SU-DHL-6 (cell line): Measurements from ENCODE around the gene RAB17.

ENCODE experiments used
- H2AFZ ChIP-seq: fragments of 200-600 bp; sonication (generic); 2 replicates; pipeline ENCODE4 v1.6.1; 2014; ENCODE audit warnings: low read depth, mild to moderate bottlenecking, moderate library complexity, mixed read lengths, antibody characterized with exemption, low read length; ENCODE audit not compliant: severe bottlenecking
- H3F3A ChIP-seq: fragments of 200-600 bp; shearing (Covaris generic); 2 replicates; pipeline ENCODE4 v1.6.0; 2016; ENCODE audit warnings: antibody characterized with exemption, mild to moderate bottlenecking; ENCODE audit not compliant: insufficient read depth
- H3K27ac ChIP-seq: fragments of 200-600 bp; sonication (generic); 2 replicates; pipeline ENCODE4 v1.5.1; 2016; ENCODE audit warnings: low read depth, mild to moderate bottlenecking, low read length, moderate library complexity, mixed read lengths
- H3K27me3 ChIP-seq: fragments of 200-600 bp; sonication (generic), shearing (Covaris generic); 2 replicates; pipeline ENCODE4 v1.6.0; 2014; ENCODE audit warnings: mild to moderate bottlenecking, low read length
- H3K36me3 ChIP-seq: fragments of 200-600 bp; sonication (generic); 2 replicates; pipeline ENCODE4 v1.6.1; 2014; ENCODE audit warnings: mild to moderate bottlenecking, low read length, mixed read lengths
- H3K4me2 ChIP-seq: fragments of 300-600, 200-600 bp; shearing (Covaris generic), sonication (generic); 2 replicates; pipeline ENCODE4 v1.6.0; 2014; ENCODE audit warnings: low read length, low read depth, mild to moderate bottlenecking; ENCODE audit not compliant: poor library complexity, severe bottlenecking
- H3K4me3 ChIP-seq: fragments of 200-600 bp; sonication (generic); 2 replicates; pipeline ENCODE4 v1.5.1; 2014; ENCODE audit warnings: antibody characterized with exemption, low read length, mild to moderate bottlenecking, mixed read lengths; ENCODE audit not compliant: insufficient read depth, poor library complexity, severe bottlenecking
- H3K79me2 ChIP-seq: fragments of 200-600 bp; sonication (generic); 2 replicates; pipeline ENCODE4 v1.6.1; 2014; ENCODE audit warnings: mild to moderate bottlenecking, low read length, moderate library complexity; ENCODE audit not compliant: insufficient read depth
- H3K9ac ChIP-seq: fragments of 200-600 bp; sonication (generic); 2 replicates; pipeline ENCODE4 v1.7.0; 2014; ENCODE audit warnings: mild to moderate bottlenecking, low read length
- H3K9me2 ChIP-seq: fragments of 200-600 bp; sonication (generic); replicated peaks from 2 replicates; pipeline ENCODE4 v1.6.1; 2014; ENCODE audit warnings: low read length; ENCODE audit not compliant: insufficient read depth
- H3K9me3 ChIP-seq: fragments of 200-600 bp; sonication (generic); 2 replicates; pipeline ENCODE4 v1.6.1; 2014; ENCODE audit warnings: low read length, mixed read lengths; ENCODE audit not compliant: insufficient read depth
- H4K20me1 ChIP-seq: fragments of 200-600 bp; sonication (generic); 2 replicates; pipeline ENCODE4 v1.6.1; 2014; ENCODE audit warnings: low read depth, mild to moderate bottlenecking, antibody characterized with exemption, low read length, moderate library complexity, mixed read lengths
- EZH2phosphoT487 ChIP-seq: fragments of 200-600 bp; sonication (generic), shearing (Covaris generic); conservative IDR thresholded peaks from 2 replicates; pipeline ENCODE4 v1.6.1; 2018; ENCODE audit warnings: mild to moderate bottlenecking, antibody characterized with exemption, low read length, moderate library complexity, mixed read lengths
- TF ChIP-seq, protein P1 (sequence below): fragments of 200-600 bp; sonication (generic); IDR thresholded peaks from one replicate; pipeline ENCODE4 v1.5.1; 2017; ENCODE audit warnings: antibody characterized with exemption, mild to moderate bottlenecking, low read length, moderate library complexity; ENCODE audit not compliant: insufficient read depth, poor library complexity, severe bottlenecking

RAB17 gene

DNA sequence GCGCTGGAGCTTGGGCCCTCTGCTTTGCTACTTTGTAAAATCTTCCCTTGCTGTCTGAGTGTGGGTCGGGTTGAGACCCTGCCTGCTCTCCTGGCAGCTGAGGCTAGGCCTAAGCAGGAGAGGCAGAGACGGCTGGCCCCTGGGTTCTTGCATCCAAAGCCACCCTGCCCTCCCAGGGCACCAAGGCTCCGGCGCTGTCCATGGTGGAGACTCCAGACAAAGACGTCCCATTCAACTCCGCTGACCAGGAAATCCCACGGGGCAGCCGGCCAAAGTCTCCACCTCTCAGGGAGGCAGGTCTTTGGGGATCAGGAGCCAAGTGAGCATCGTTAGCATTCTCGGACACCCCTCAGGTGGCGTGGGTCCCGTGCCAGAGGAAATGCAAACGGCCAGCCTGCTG lies 26.7 kb downstream of the RAB17 start:
- Histone ChIP-seq H3K4me3 (no peak overlapping the region), H3K27ac (no peak overlapping the region), H3K36me3 (no peaks in the 10 kb centered on the region), H3K4me2 (no peak overlapping the region), H3K27me3 (no peaks in the 10 kb centered on the region), H3K9ac (no peak overlapping the region), H3K79me2 (no peaks in the 10 kb centered on the region), H2AFZ (no peak overlapping the region), H3F3A (no peaks in the 10 kb centered on the region), H3K9me3 (0 out of 2 replicates have a peak, but pooled peaks cover 7% of the 10 kb centered on the region), H3K9me2 (no peaks in the 10 kb centered on the region), H4K20me1 (no peaks in the 10 kb centered on the region)
- TF ChIP-seq, protein P1, sequence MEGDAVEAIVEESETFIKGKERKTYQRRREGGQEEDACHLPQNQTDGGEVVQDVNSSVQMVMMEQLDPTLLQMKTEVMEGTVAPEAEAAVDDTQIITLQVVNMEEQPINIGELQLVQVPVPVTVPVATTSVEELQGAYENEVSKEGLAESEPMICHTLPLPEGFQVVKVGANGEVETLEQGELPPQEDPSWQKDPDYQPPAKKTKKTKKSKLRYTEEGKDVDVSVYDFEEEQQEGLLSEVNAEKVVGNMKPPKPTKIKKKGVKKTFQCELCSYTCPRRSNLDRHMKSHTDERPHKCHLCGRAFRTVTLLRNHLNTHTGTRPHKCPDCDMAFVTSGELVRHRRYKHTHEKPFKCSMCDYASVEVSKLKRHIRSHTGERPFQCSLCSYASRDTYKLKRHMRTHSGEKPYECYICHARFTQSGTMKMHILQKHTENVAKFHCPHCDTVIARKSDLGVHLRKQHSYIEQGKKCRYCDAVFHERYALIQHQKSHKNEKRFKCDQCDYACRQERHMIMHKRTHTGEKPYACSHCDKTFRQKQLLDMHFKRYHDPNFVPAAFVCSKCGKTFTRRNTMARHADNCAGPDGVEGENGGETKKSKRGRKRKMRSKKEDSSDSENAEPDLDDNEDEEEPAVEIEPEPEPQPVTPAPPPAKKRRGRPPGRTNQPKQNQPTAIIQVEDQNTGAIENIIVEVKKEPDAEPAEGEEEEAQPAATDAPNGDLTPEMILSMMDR, result no peak
- TF ChIP-seq EZH2phosphoT487, result no peak

DNA sequence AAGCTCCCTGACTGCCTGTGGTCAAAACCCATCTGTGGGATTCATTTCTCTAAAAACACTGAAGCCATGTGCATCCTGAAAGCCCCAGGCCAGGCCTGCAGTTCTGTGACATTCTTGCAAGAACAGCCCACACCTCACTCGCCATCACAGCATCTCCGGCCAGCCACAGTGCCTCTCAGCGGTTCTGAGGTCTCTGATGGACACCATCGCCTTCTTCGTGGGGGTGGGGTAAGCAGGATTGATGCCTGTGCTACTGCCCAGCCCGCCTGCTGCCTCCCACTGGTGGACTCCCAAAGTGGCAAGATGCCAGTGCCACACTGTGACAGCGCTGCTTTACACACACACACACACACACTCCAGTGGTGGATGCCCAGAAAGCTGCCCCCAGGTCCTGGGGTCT lies 29.3 kb downstream of the RAB17 start:
- no peak overlapping the region for H3K4me3 ChIP-seq
- H3K27me3 ChIP-seq, result no peaks in the 10 kb centered on the region
- no peaks in the 10 kb centered on the region for H3K9me2 ChIP-seq
- H3K36me3 ChIP-seq, result no peaks in the 10 kb centered on the region
- H4K20me1 ChIP-seq, result no peaks in the 10 kb centered on the region
- no peak overlapping the region for H3K27ac ChIP-seq
- no peak overlapping the region for H3K4me2 ChIP-seq
- H3K79me2 ChIP-seq, result no peaks in the 10 kb centered on the region
- H3K9ac ChIP-seq, result no peak overlapping the region
- no peaks in the 10 kb centered on the region for H3F3A ChIP-seq
- 0 out of 2 replicates have a peak, but pooled peaks cover 7% of the 10 kb centered on the region for H3K9me3 ChIP-seq
- no peak overlapping the region for H2AFZ ChIP-seq
- TF ChIP-seq, protein P1, result no peak
- no peak for TF ChIP-seq EZH2phosphoT487

DNA sequence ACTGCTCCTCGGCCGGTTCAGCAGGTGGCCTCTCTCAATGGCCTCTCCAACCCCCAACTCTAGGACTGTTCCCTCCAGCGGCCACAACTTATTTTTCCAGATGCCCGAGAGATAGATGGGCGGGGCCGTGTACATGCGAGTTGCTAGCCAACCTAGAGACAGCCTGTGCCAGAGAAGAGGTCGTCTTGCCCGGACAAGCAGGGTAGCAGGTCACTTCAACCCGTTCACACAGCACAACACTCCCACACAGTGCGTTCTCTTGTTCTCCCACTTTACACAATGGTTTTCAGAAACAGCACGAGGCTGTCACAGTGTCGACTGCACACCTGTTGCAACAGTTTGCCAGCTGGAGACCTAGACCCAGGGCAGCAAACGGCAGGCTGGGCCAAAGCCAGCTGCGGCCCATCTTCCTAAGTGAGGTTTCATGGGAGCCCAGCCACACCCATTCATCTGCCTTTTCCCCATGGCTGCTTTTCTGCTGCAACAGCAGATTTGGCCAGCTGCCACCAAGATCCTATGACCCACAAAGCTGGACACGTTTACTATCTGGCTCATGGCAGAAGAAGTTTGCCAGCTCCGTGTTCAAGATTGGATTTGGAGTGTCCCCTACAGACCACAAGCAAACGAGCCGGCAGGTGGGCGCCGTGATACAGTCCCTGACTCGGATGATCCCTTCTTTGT lies 31.4 kb downstream of the RAB17 start:
- H2AFZ ChIP-seq, result no peak overlapping the region
- H3K9ac ChIP-seq, result no peak overlapping the region
- no peaks in the 10 kb centered on the region for H3F3A ChIP-seq
- H3K79me2 ChIP-seq, result no peaks in the 10 kb centered on the region
- H3K36me3 ChIP-seq, result no peaks in the 10 kb centered on the region
- no peak overlapping the region for H3K4me3 ChIP-seq
- 0 out of 2 replicates have a peak, but pooled peaks cover 6% of the 10 kb centered on the region for H3K9me3 ChIP-seq
- no peaks in the 10 kb centered on the region for H4K20me1 ChIP-seq
- TF ChIP-seq, protein P1, result no peak
- no peak for TF ChIP-seq EZH2phosphoT487
- no peaks in the 10 kb centered on the region for H3K27me3 ChIP-seq
- no peak overlapping the region for H3K4me2 ChIP-seq
- no peak overlapping the region for H3K27ac ChIP-seq
- no peaks in the 10 kb centered on the region for H3K9me2 ChIP-seq
